Coronary artery (tissue), 2 donors: Measurements from ENCODE around the gene GNA14.
A peak's percentile ranks its signal among the peaks of the same experiment; 100 is the strongest.

Source experiments
- DNase-seq: peaks from one replicate; pipeline ENCODE4 v3.0.0-alpha.2; 2017; ENCODE audit warnings: low spot score
- H3K27ac ChIP-seq, 2 donors: fragments of 200-600 bp; sonication (generic); one replicate each; pipeline ENCODE4 v1.5.1; 2016 to 2019
- H3K4me3 ChIP-seq: fragments of 200-600 bp; sonication (generic); 2 replicates; pipeline ENCODE4 v1.5.1; 2016; ENCODE audit warnings: mild to moderate bottlenecking, moderate library complexity
- CTCF ChIP-seq: fragments of 200-600 bp; sonication (generic); IDR thresholded peaks from one replicate; pipeline ENCODE4 v1.5.1; 2019; ENCODE audit warnings: antibody characterized with exemption

The GNA14 gene

GRCh38 chr9:77677957-77678535 lies 29.9 kb upstream of the GNA14 start:
- no peak for TF ChIP-seq CTCF
- Histone ChIP-seq H3K4me3 (no peak overlapping the region), H3K27ac (no peak overlapping the region)
- DNase-seq, result no peak

- no peak for TF ChIP-seq CTCF
- Histone ChIP-seq H3K27ac (no peak overlapping the region), H3K4me3 (no peak overlapping the region)
- no peak for DNase-seq
Observed at GRCh38 chr9:77677397-77677796, 29.3 kb upstream of the GNA14 start.

- DNase-seq, result no peak
- H3K4me3 ChIP-seq, result no peak overlapping the region
- TF ChIP-seq CTCF, result no peak
- no peak overlapping the region for H3K27ac ChIP-seq
Observed at GRCh38 chr9:77673941-77674791, 26.0 kb upstream of the GNA14 start.

GRCh38 chr9:77672183-77672582 lies 24.1 kb upstream of the GNA14 start:
- Histone ChIP-seq H3K27ac (no peak overlapping the region), H3K4me3 (no peak overlapping the region)
- no peak for DNase-seq
- no peak for TF ChIP-seq CTCF

- no peak overlapping the region for H3K27ac ChIP-seq
- DNase-seq, result no peak
- TF ChIP-seq CTCF, result no peak
- no peak overlapping the region for H3K4me3 ChIP-seq
Observed at GRCh38 chr9:77667151-77667550, 19.0 kb upstream of the GNA14 start.

- no peak for TF ChIP-seq CTCF
- no peak for DNase-seq
- H3K4me3 ChIP-seq, result peak overlapping the region; percentile 7
- peak overlapping the region in 1 of 2 donors; percentile 7 for H3K27ac ChIP-seq
Observed at GRCh38 chr9:77663754-77664153, 15.6 kb upstream of the GNA14 start.
